Urinary bladder (tissue), 4 donors: ENCODE results near the gene PSMA2. TPM values are rescaled to one million over a fixed set of nuclear protein-coding genes. Genes with fewer than 3 reads are reported as not detected.

ENCODE experiments used
- DNase-seq: peaks from one replicate; pipeline ENCODE4 v3.0.0-alpha.2; 2015; ENCODE audit errors: extremely low spot score
- H3K27ac ChIP-seq: one replicate; pipeline ENCODE4 v1.5.1; 2013; ENCODE audit warnings: low read depth, mild to moderate bottlenecking, moderate library complexity
- H3K36me3 ChIP-seq: one replicate; pipeline ENCODE4 v1.6.1; 2013; ENCODE audit warnings: mild to moderate bottlenecking, moderate library complexity; ENCODE audit not compliant: insufficient read depth
- H3K4me1 ChIP-seq: one replicate; pipeline ENCODE4 v1.6.1; 2013; ENCODE audit warnings: mild to moderate bottlenecking, moderate library complexity; ENCODE audit not compliant: insufficient read depth
- H3K4me3 ChIP-seq: one replicate; pipeline ENCODE4 v1.5.1; 2013; ENCODE audit warnings: low read depth, low read length
- WGBS: extraction: QIAGEN DNeasy Blood & Tissue Kit; methylation state at CpG from one replicate; pipeline ENCODE4 v1.1.7; 2013; 5-methylcytosine and 5-hydroxymethylcytosine counted together
- polyA plus RNA-seq: library from polyadenylated mRNA; stranded (reverse); fragments of 200-250 nt; gene quantifications from one replicate; pipeline ENCODE4 v1.2.3, GENCODE V29; 2013
- total RNA-seq: library from RNA; depleted of rRNA; stranded (reverse); fragments of >200 nt; gene quantifications from one replicate; pipeline ENCODE4 v1.2.3, GENCODE V29; 2014
- donor health status: healthy with polysubstance abuse.
- donor health status: healthy.

PSMA2 gene
- total and polyA plus RNA-seq, 2 donors = 64.4 to 90.6 TPM

- peaks cover 2% of the 10 kb centered on the region for H3K4me1 ChIP-seq
- no peak overlapping the region for H3K27ac ChIP-seq
- 14% methylated on average over 5 of the region's 5 CpGs for WGBS
These were observed 1.1 kb downstream of the PSMA2 start for GRCh38 chr7:42930889-42931288.

GRCh38 chr7:42929449-42929848 lies 2.5 kb downstream of the PSMA2 start:
- no peak for DNase-seq
- no peak overlapping the region for H3K27ac ChIP-seq
- peaks cover 3% of the 10 kb centered on the region for H3K36me3 ChIP-seq
- WGBS = 61% methylated on average over 3 of the region's 3 CpGs
- no peak overlapping the region for H3K4me3 ChIP-seq
- H3K4me1 ChIP-seq = peaks cover 2% of the 10 kb centered on the region

More at GRCh38 chr7:42930889-42931288, 1.1 kb downstream of the PSMA2 start:
- no peak for DNase-seq
- H3K36me3 ChIP-seq = no peaks in the 10 kb centered on the region
- H3K4me3 ChIP-seq = peak overlapping the region; percentile 70

GRCh38 chr7:42928754-42929153 lies 3.2 kb downstream of the PSMA2 start:
- DNase-seq = no peak
- Histone ChIP-seq H3K4me1 (peaks cover 2% of the 10 kb centered on the region), H3K4me3 (no peak overlapping the region), H3K36me3 (peaks cover 3% of the 10 kb centered on the region), H3K27ac (no peak overlapping the region)
- WGBS = 51% methylated on average over 3 of the region's 3 CpGs

GRCh38 chr7:42926204-42926603 lies 5.8 kb downstream of the PSMA2 start:
- H3K27ac ChIP-seq = no peak overlapping the region
- DNase-seq = no peak
- 88% methylated on average over 5 of the region's 5 CpGs for WGBS
- no peak overlapping the region for H3K4me3 ChIP-seq
- H3K4me1 ChIP-seq = peaks cover 2% of the 10 kb centered on the region
- peaks cover 3% of the 10 kb centered on the region for H3K36me3 ChIP-seq

- Histone ChIP-seq H3K27ac (no peak overlapping the region), H3K36me3 (peaks cover 3% of the 10 kb centered on the region), H3K4me3 (no peak overlapping the region), H3K4me1 (peaks cover 2% of the 10 kb centered on the region)
- WGBS = 92% methylated on average over 1 of the region's 1 CpG
- DNase-seq = no peak
These were observed 6.3 kb downstream of the PSMA2 start for GRCh38 chr7:42925630-42926029.

GRCh38 chr7:42924223-42924838 lies 7.6 kb downstream of the PSMA2 start:
- no peak for DNase-seq
- no peaks in the 10 kb centered on the region for H3K4me1 ChIP-seq
- H3K36me3 ChIP-seq = peaks cover 3% of the 10 kb centered on the region
- 94% methylated on average over 5 of the region's 5 CpGs for WGBS
- H3K4me3 ChIP-seq = no peak overlapping the region
- no peak overlapping the region for H3K27ac ChIP-seq

GRCh38 chr7:42922017-42922753 lies 9.8 kb downstream of the PSMA2 start:
- H3K36me3 ChIP-seq = peaks cover 3% of the 10 kb centered on the region
- 94% methylated on average over 3 of the region's 3 CpGs for WGBS

GRCh38 chr7:42915356-42915755 lies 16.6 kb downstream of the PSMA2 start:
- Histone ChIP-seq H3K27ac (no peak overlapping the region), H3K4me3 (no peak overlapping the region), H3K4me1 (no peaks in the 10 kb centered on the region), H3K36me3 (no peaks in the 10 kb centered on the region)
- DNase-seq = no peak
- 44% methylated on average over 1 of the region's 1 CpG for WGBS

More at GRCh38 chr7:42922017-42922753, 9.8 kb downstream of the PSMA2 start:
- no peak for DNase-seq
- Histone ChIP-seq H3K4me1 (no peaks in the 10 kb centered on the region), H3K27ac (no peak overlapping the region), H3K4me3 (no peak overlapping the region)

GRCh38 chr7:42914421-42915045 lies 17.4 kb downstream of the PSMA2 start:
- Histone ChIP-seq H3K36me3 (no peaks in the 10 kb centered on the region), H3K4me1 (no peaks in the 10 kb centered on the region), H3K27ac (no peak overlapping the region), H3K4me3 (no peak overlapping the region)
- 50% methylated on average over 5 of the region's 5 CpGs for WGBS
- no peak for DNase-seq

- 80% methylated on average over 6 of the region's 6 CpGs for WGBS
- no peaks in the 10 kb centered on the region for H3K36me3 ChIP-seq
- no peak overlapping the region for H3K4me3 ChIP-seq
- no peaks in the 10 kb centered on the region for H3K4me1 ChIP-seq
- no peak for DNase-seq
- no peak overlapping the region for H3K27ac ChIP-seq
These were observed 18.0 kb downstream of the PSMA2 start for GRCh38 chr7:42914009-42914408.

GRCh38 chr7:42913591-42913990 lies 18.4 kb downstream of the PSMA2 start:
- Histone ChIP-seq H3K4me3 (no peak overlapping the region), H3K4me1 (no peaks in the 10 kb centered on the region), H3K36me3 (no peaks in the 10 kb centered on the region), H3K27ac (no peak overlapping the region)
- no peak for DNase-seq
- 56% methylated on average over 2 of the region's 2 CpGs for WGBS

- under 1% methylated on average over 95 of the region's 95 CpGs for WGBS
- H3K27ac ChIP-seq = peak within 1 kb of the TSS; percentile 38
- peak; percentile 82 for DNase-seq
These were observed 20.2 kb downstream of the PSMA2 start, which contains the start of gene C7orf25 for GRCh38 chr7:42911454-42912447. TSS of gene C7orf25 (minus strand) at chr7:42912070. CDS start at chr7:42910900, 1,170 bp downstream.

GRCh38 chr7:42910306-42910705 lies 21.7 kb downstream of the PSMA2 start:
- Histone ChIP-seq H3K4me1 (no peaks in the 10 kb centered on the region), H3K4me3 (no peak overlapping the region), H3K27ac (no peak overlapping the region), H3K36me3 (no peaks in the 10 kb centered on the region)
- 95% methylated on average over 2 of the region's 2 CpGs for WGBS
- DNase-seq = no peak

More at GRCh38 chr7:42911454-42912447, 20.2 kb downstream of the PSMA2 start, which contains the start of gene C7orf25:
- H3K36me3 ChIP-seq = no peaks in the 10 kb centered on the region
- peak within 1 kb of the TSS; percentile 90 for H3K4me3 ChIP-seq
- H3K4me1 ChIP-seq = no peaks in the 10 kb centered on the region
